ENCODE data around the gene PLXND1.
A peak's percentile ranks its signal among the peaks of the same experiment; 100 is the strongest.

Gene PLXND1

GRCh38 chr3:129582799-129583198, 23.7 kb downstream of the PLXND1 start:
- no peak for DNase-seq (ENCODE audit: low read depth in 2 of 2)

DNA sequence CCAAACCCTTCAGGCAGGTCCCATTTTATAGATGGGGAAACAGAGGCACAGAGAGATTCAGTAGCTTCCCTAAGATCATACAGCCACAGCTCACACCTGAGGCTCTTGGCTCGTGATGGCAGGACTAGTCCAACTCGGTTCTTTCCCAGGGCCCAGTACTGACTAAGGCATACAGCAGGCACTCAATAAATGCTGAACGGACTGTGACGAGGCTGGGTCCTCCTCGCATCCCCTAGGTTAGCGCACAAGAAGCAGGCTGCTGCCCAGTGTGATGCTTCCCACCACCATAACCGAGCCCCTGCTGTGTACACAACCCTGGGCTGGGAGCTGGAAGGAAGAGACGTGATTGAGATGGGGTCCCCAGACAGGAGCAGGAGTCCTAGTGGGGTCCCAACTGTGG, 24.9 kb downstream of the PLXND1 start:
- DNase-seq (ENCODE audit: low read depth in 2 of 2): no peak

- DNase-seq (ENCODE audit: low read depth in 2 of 2): no peak
Measured at GRCh38 chr3:129579991-129580390, 26.5 kb downstream of the PLXND1 start.

DNA sequence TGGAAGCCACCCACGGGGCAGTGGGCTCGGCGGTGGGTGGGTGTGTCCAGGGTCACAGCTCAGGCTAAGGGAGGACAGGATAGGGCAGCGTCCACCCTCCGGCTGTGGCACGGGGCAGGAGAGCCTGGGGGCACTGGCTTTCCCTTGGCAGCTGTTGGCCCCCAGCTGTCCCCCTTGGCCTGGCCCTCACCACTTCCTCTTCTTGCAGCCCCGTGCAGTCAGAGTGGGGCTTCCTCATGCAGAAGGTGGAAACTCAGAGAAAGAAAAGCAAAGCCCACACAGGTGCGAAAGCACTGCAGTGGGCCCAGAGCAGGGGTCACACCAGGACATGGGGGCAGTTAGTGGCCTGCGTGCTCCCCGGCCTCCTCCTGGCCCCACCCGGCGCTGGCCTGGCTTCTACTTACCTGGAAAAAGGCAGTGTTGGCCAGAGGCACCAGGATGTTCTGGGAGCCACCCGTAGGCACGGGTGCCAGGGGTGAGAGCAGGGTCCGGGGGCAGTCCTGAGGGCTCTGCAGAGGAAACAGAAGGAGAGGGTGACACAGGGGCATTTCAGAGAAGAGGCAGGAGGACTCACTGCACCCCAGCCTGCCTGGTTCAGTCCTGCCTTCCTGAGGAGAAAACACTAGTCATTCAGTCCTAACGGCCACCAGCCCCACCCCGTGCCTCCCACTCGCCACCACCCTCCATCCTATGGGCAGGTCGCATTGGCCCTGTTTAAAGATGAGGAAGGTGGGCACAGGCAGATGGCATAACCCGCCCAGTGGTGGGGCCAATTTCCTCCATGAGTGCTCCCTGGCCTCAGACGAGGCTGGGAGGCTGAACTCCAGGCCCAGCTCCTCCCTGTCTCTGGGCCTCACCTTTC, 28.3 kb downstream of the PLXND1 start:
- DNase-seq (ENCODE audit: low read depth in 2 of 2): no peak

DNA sequence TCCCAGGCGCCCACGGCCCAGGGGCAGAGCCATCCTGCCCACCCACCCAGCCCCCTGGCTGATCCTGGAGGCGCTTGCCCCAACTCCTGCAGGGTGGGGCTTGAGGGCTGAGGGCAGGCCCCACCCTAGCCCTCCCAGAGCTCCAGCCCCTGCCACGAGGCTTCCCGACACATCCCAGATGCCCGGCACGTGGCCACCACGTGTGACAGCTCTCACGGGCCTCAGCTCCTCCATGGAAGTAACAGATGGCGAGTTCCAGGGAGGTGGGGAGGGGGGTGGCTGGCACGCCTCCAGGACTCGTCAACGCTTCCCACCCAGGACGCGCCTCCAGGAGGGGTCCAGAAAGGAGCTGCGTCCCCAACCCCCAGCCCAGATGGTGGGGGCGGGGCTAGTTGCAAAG, 29.1 kb downstream of the PLXND1 start:
- no peak for DNase-seq (ENCODE audit: low read depth in 2 of 2)

GRCh38 chr3:129576514-129577352, 29.7 kb downstream of the PLXND1 start:
- DNase-seq (ENCODE audit: low read depth in 2 of 2): peak; percentile 21 to 23

DNA sequence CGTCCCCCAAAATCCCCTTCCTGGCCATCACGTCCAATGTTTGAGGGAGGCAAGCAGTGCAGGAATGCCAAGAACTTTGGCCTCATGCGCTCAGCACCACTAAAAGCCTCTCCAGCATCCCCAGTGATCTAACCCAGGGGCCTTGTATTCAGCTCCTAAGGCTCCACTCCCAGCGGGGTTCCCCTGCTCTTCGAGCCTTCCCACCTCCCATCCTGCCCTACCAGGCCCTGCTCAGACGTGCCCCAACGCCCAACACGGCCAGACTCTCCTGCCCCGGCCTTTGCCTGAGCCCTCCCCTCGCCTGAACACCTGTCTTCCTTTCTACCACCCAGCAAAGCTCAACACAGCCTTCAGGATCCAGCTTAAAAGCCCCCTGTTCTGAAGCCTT, 30.5 kb downstream of the PLXND1 start:
- DNase-seq (ENCODE audit: low read depth in 2 of 2): no peak

DNA sequence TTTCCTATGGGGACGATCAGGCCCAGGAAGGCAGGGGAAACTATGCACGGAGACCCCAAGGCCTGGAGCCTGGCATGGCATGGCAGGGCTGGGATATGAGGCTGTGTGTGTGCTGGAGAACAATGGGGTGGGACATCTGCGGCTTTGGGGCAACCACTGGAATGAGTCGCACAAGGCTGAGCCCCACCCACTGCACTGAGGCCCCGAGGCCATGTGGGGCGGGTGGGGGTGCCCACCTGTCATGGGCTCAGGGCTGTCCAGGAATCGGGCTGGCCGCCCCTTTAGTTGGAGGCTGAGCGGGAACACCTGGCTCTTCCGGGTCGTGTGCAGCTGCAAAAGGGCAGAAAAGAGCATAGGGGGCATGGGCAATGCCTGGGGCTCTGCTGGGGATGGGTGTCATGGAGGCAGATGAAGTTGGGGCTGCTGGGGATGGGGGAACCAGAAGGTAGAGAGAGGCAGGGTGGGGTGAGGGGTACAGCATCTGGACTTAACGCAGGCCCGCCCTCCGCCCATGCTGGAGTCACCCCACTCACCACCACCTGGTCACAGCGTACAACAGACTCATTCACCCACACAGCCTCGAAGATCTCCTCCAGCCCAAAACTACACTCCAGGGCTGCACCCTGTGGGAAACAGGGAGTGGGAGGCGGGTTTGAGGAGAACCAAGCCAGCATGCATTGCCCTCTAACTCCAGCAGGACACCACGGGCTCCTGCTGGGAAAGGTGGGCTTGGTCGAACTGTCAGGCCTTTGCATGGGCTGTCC, 31.1 kb downstream of the PLXND1 start:
- no peak for DNase-seq (ENCODE audit: low read depth in 2 of 2)

DNA sequence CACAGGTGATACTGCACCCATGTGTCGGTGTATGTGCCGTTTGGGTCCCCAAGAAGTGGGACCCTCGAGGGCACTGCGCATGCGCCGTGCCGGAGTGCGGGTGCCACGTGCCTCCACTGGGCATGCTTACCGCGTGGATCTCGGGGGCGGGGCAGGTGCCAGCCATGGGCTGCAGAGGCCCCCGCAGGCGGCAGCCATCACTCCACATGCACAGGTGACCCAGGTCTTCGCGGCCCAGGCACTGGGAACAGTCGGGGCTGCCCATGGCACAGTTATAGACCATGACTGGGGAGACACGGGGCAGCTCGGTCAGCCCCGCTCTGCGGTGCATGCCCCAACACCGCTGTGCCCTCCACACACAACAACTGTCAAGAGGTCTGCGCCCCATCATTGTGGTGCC, 32.3 kb downstream of the PLXND1 start:
- no peak for DNase-seq (ENCODE audit: low read depth in 2 of 2)

- DNase-seq (ENCODE audit: low read depth in 2 of 2): no peak
Measured at GRCh38 chr3:129573493-129573892, 33.0 kb downstream of the PLXND1 start.

DNA sequence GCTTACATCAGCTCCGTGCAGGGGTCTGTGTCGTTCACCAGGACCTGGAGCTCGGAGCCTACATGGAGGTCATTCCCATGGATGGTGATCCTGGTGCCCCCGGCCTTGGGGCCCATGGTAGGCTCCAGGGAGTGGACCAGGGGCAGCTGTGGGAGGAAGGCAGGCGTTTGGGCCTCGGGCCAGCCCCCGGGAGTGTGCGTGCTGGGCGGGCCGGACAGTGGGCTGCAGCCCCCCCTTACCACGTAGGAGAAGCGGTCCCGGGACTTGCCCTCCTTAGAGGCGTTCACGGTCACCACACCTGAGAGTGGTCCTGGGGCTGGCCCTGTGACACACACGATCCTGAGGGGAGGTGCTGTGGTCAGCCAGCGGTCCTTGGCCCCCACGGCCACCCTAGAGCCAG, 33.9 kb downstream of the PLXND1 start:
- DNase-seq (ENCODE audit: low read depth in 2 of 2): no peak

DNA sequence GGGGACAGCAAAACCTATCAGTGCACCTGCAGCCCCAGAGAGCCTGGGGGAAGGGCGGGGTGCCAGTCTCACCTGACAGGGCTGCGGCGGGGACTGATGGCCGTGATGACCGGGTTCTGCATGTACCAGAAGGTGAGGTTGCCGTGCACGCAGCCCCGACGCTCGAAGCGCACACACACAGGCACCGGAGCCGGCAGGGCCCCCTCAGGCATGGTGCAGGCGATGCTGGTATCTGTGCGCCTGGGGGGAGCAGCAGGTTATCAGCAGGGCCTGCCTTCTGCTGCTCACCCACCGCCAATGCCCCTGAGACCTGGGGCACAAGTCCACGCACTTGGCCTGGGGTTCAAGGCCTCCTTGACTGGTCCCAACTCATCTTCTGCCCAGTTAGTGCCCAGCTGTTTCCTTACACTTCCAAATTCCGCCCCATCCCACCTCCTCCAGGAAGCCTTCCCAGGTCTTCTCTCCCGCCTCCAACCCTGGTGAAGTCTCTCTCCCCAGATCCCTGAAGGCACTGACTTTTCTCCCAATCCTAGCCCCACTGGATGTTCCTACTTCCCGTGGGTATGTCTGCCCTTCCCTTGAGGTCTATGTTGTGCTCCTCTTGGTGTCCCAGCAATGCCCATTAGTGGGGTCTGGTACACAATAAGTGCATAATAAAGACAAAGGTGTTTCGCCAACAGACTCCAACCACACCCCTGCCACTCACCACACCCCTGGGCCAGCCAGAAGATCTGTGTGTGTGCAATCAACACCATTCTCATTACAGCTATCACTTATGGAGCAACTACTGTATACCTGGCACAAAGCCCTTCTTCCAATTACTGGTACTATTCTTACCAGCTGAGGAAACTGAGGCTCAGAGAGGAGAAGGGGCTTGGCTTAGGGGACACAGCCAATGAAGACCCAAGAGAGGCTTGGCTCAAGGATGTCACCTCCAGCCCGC, 34.6 kb downstream of the PLXND1 start:
- DNase-seq (ENCODE audit: low read depth in 2 of 2): no peak

DNA sequence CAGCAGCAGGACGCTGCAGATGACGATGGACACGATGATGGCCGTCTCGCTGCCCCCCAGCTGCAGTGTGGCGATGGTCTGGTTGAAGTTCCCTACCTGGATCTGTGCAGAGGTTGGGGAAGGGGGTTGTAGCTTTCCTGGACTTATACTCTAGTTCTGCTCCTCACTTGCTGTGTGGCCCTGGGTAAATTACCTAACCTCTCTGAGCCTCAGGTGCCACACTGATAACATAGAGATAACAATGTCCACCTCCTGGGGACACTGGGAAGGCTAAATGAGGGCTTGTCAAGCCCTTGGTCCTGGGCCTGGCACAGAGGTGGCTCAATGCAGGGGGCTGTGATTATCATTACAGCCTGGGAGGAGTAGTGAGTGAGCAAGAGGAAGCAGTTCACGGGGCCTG, 36.6 kb downstream of the PLXND1 start:
- DNase-seq (ENCODE audit: low read depth in 2 of 2): no peak

DNA sequence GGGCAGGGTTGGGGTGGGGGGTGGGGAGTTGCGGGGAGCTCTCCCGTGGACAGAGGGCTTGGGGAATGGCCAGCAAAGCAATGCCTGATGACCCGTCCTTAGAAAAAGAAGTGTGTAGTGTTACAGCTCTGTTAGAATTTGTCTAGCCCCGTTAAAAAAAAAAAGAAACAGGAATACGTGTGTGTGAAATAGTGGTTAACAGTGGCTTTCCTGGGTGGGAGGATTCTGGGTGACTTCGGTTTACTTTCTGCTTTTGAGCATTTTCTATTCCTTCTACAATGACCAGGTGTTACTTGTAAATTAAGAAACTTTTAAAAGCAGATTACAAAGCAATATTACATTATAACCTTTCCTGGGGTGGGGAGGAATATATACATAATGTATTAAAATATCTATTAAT, 38.5 kb downstream of the PLXND1 start:
- no peak for DNase-seq (ENCODE audit: low read depth in 2 of 2)

- no peak for DNase-seq (ENCODE audit: low read depth in 2 of 2)
Measured at GRCh38 chr3:129567176-129567705, 39.2 kb downstream of the PLXND1 start.

GRCh38 chr3:129565902-129566301, 40.6 kb downstream of the PLXND1 start:
- no peak for DNase-seq (ENCODE audit: low read depth in 2 of 2)

GRCh38 chr3:129564981-129565644, 41.4 kb downstream of the PLXND1 start:
- no peak for DNase-seq (ENCODE audit: low read depth in 2 of 2)

DNA sequence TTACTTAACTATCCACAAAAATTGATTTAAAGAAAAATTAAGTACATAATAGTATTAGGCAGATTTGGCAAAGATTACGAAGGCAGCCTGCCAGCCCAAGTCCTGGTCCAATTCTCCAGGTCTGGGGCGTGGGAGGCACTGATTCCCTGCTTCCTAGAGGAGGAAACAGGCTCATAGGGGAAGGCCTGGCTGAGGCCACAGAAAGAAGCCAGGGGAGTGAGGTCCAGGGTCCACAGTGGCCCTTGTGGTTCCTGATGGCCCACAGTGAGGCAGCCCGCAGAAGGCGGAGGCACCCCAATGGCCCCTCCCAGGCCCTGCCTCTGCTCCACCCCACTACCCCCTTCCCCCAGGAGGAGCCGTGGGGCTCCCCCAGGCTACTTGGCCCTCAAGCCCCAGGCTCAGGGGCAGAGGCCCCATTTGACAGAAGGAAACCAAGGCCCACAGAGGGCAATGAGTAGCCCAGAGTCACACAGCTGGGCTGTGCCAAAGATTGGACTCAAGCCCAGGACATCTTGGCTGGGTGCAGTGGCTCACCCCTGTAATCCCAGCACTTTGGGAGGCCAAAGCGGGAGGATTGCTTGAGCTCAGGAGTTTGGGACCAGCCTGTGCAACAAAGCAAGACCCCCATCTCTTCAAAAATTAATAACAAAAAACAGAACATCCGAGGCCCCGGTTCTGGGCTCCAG, 42.5 kb downstream of the PLXND1 start:
- no peak for DNase-seq (ENCODE audit: low read depth in 2 of 2)

- DNase-seq (ENCODE audit: low read depth in 2 of 2): no peak
Measured at GRCh38 chr3:129563332-129563731, 43.1 kb downstream of the PLXND1 start.

DNA sequence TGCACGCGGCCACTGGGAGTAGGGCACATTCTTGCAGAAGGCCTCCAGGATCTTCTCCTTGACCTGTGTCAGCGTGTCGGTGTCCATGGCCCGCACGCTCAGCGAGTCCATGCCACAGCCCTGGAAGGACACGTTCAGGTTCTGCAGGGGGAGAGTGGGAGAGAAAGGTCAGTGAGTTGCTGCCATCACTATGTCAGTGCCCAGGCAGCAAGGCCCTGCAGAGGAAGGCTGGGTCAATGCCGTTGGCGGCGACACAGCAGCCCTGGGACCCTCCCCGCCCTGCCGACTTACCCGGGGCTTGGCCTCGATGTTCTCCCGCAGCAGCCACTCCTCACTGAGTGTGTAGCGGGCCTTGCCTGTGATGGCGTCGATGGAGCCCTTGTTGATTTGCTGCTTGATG, 43.7 kb downstream of the PLXND1 start:
- DNase-seq (ENCODE audit: low read depth in 2 of 2): no peak
